HG03066 (cell line): ENCODE measurements around the gene ZNF658.
"Not testable (repeated sequence)": the region's sequence is repeated elsewhere in the genome, so short reads cannot be mapped to it uniquely, and the experiment has no call there.

Experiments used
- ATAC-seq: cut with Tn5 transposase; IDR thresholded peaks from one replicate; pipeline ENCODE4 v1.9.1; 2021; ENCODE audit warnings: low read depth; ENCODE audit not compliant: unreplicated experiment

Gene ZNF658

GRCh38 chr9:66900490-66901131, at the start of gene ZNF658:
TSS of gene ZNF658 (plus strand) at chr9:66900725. CDS start at chr9:66903562, 2,837 bp downstream.
- peak; percentile 96 for ATAC-seq

- ATAC-seq: not testable (repeated sequence)
Observed at GRCh38 chr9:66861732-66862131, 38.8 kb upstream of the ZNF658 start.

- not testable (repeated sequence) for ATAC-seq
Observed at GRCh38 chr9:66868660-66869059, 31.9 kb upstream of the ZNF658 start.

- ATAC-seq: not testable (repeated sequence)
Observed at GRCh38 chr9:66880605-66881004, 19.9 kb upstream of the ZNF658 start.

- not testable (repeated sequence) for ATAC-seq
Observed at GRCh38 chr9:66881847-66882246, 18.7 kb upstream of the ZNF658 start.

GRCh38 chr9:66890334-66890733, 10.2 kb upstream of the ZNF658 start:
- peak; percentile 88 for ATAC-seq

GRCh38 chr9:66901141-66901540, 616 bp downstream of the ZNF658 start:
- peak; percentile 22 for ATAC-seq

GRCh38 chr9:66909560-66909959, 9.0 kb downstream of the ZNF658 start:
- ATAC-seq: not testable (repeated sequence)

- ATAC-seq: not testable (repeated sequence)
Observed at GRCh38 chr9:66920072-66920471, 19.5 kb downstream of the ZNF658 start.

- ATAC-seq: not testable (repeated sequence)
Observed at GRCh38 chr9:66936194-66936870, 35.8 kb downstream of the ZNF658 start.

- ATAC-seq: not testable (repeated sequence)
Observed at GRCh38 chr9:66937662-66938061, 37.1 kb downstream of the ZNF658 start.

GRCh38 chr9:66938322-66938721, 37.8 kb downstream of the ZNF658 start:
- ATAC-seq: not testable (repeated sequence)

- ATAC-seq: not testable (repeated sequence)
Observed at GRCh38 chr9:66939878-66940830, 39.6 kb downstream of the ZNF658 start.

- not testable (repeated sequence) for ATAC-seq
Observed at GRCh38 chr9:66942400-66943155, 42.1 kb downstream of the ZNF658 start.

- ATAC-seq: not testable (repeated sequence)
Observed at GRCh38 chr9:66952576-66952975, 52.1 kb downstream of the ZNF658 start.
